HG03571 (cell line): ENCODE results near the gene PEX3.
"Not testable (repeated sequence)": the region's sequence is repeated elsewhere in the genome, so short reads cannot be mapped to it uniquely, and the experiment has no call there.

Experiments
- ATAC-seq: cut with Tn5 transposase; IDR thresholded peaks from one replicate; pipeline ENCODE4 v1.9.1; 2021; ENCODE audit not compliant: unreplicated experiment

The PEX3 gene

GRCh38 chr6:143506199-143506598, 55.6 kb downstream of the PEX3 start:
- no peak for ATAC-seq

DNA sequence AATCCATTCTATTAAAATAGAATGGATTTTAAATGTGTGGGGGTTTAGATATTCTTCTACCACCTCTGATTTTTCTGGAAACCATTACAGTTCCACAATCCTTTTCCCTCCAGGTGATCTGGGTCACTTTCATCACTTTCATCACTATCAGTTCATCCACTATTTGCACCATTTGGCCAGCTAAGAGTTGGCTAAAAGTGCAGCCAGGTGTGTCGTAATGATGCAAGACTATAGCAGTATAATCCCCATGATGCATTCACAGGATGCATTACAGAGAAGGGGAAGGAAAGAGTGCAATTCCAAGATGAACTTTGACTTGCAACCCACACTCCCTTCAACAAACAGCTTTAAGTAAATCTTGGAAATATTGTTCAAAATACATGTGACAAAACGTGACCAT, 56.0 kb downstream of the PEX3 start:
- no peak for ATAC-seq

GRCh38 chr6:143507358-143508145, 56.9 kb downstream of the PEX3 start:
- no peak for ATAC-seq

- not testable (repeated sequence) for ATAC-seq
Measured at GRCh38 chr6:143510326-143510725, 59.7 kb downstream of the PEX3 start.

- ATAC-seq: peak; percentile 63
Measured at GRCh38 chr6:143510991-143511891, 60.6 kb downstream of the PEX3 start, which contains the start of gene FUCA2. FUCA2 (minus strand) TSS chr6:143511720; CDS start chr6:143511634, 86 bp downstream.

GRCh38 chr6:143513410-143513809, 62.8 kb downstream of the PEX3 start:
- ATAC-seq: no peak

DNA sequence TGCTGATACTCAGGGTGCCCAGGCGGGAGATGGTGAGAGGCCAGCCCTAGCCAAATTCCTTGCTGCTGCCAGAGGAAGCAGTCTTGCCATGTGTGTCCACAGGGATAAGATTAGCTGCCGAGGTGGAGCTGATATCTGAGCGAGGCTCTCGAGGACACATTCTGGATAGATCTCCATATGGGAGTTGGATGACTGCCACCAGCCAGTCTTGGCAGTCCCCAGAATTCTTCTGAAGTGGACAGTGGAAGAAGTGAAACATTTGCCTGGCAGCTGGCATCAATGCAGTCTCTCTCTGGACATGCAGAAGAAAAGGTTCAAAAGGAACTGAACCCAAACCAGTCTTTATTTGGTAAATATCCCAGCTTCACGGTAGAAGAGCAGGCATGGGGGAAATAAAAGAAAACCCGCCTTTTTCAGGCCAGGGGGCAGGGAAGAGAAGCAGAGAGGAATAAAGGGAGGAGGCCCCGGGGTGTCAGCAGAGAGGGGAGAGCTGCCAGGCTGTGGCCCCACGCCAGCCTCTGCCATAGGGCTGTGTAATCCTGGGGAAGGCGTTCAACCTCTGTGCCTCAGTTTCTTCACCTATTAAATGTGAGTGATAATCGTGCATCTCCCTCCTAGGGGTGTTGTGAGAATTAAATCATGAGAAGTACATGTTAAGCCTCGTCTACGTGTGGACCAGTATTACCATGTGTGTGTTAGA, 64.6 kb downstream of the PEX3 start:
- no peak for ATAC-seq

- no peak for ATAC-seq
Measured at GRCh38 chr6:143515766-143516355, 65.3 kb downstream of the PEX3 start.

- no peak for ATAC-seq
Measured at GRCh38 chr6:143516690-143517446, 66.3 kb downstream of the PEX3 start.

DNA sequence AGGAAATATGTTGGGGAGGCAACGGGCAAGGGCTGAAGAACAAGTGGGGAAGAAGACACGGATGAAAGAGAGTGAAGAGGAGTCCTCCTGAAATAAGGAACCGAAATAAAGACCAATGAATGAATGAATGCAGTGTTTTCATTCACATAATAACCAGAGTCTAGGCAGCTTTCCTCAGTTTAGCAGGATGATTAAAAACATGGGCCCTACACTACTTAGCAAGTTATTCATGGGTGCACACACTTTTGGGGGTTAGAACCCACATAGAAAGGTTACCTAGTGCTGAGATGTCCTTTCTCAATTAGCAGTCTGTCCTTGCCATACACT, 66.8 kb downstream of the PEX3 start:
- no peak for ATAC-seq

GRCh38 chr6:143522039-143522600, 71.5 kb downstream of the PEX3 start:
- no peak for ATAC-seq

- ATAC-seq: no peak
Measured at GRCh38 chr6:143525356-143525755, 74.8 kb downstream of the PEX3 start.

DNA sequence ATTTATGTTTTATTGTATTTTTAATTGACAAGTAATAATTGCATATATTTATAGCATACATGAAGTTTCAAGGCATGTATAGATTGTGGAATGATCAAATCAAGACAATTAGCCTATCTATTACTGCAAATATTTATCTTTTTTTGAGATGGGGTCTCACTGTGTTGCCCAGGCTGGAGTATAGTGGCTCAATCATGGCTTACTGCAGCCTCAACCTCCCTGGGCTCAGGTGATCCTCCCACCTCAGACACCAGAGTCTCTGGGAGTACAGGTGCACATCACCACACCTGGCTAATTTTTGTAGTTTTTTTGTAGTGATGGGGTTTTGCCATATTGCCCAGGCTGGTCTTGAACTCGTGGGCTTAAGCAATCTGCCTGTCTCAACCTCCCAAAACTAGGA, 77.1 kb downstream of the PEX3 start:
- no peak for ATAC-seq

DNA sequence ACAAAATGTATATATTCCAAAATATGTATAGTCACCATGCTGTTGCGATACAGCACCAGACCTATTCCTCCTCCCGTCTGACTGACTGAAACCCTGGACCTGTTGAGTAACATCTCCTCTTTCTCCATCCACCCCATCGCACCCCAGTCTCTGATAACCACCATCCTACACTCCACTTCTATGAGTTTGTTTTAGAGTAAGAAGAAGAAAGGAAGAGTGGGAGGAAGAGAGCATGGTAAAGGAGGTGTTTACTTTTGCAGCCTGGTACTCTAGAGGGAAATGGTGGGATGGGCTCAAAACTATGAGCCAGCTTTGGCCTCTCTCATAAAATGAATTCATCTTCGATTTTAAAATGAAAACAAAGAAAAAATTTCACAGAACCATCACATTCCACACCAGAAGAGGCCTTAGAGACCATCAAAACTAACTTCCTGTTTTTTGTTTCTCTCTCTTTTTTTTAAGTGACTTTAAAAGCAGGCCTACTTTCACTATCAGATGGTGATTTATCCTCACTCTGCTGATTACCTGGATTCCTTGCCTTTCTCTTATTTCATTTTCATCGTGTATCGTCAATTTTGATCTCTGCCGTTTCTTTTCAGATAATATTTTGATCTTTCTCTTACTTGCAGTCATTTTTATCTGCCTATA, 77.7 kb downstream of the PEX3 start:
- peak; percentile 68 for ATAC-seq

- no peak for ATAC-seq
Measured at GRCh38 chr6:143529095-143529494, 78.5 kb downstream of the PEX3 start.

DNA sequence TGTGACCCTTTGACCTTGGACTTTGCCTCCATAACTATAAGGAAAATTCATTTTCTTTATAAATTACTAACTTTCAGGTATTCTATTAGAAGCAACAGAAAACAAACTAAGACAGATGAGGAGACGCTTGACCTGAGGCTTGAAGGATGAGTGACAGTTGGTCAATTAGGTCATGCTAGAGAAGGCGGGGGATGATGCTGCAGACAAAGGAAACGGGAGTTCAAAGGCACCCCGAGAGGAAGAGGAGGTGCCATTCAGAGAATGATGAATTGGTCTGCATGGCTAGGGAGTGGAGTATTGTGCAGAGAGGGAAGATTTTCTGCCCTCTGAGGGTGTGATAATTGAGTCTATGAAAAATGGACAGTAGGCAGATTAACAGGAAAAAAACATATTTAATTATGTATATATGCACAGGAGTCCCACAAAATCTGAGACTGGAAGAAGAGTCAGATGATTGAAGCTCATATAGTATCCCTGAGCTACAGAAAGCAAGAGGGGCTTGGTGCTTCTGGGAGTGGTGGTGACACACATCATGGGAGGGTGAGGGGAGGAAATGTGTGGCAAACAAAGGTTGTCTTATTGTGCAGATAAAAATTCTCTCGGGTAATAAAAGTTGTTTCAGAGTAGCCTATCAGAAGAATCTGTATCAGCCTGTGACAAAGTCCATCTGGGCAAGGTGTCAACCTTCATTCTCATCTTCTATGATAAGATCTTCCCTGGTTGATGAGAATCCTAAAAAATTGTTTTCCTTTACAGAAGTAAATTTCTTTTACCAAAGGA, 81.3 kb downstream of the PEX3 start:
- no peak for ATAC-seq

GRCh38 chr6:143535189-143535614, 84.6 kb downstream of the PEX3 start:
- no peak for ATAC-seq

DNA sequence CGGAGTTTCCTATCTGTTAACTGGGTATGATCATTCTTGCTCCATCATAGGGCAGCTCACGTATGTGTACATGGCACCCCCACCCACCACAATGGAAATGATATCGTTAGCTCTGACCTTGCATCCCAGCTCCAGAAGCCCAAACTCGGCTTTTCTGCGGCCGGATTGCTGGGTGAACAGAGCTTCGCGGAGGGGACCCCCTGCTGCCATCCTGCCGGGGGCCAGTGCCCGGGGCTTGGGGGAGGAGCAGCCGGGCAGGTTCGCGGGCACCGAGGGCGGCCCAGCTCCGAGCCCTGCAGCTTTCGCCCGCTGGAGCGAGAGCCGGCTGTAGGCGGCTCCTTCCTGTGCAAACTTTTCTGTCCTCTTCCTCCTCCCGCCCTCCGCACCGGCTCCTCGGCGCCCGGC, 85.9 kb downstream of the PEX3 start:
- peak; percentile 77 for ATAC-seq
